ENCODE results near the gene RAMACL.
"Not testable (repeated sequence)": the region's sequence is repeated elsewhere in the genome, so short reads cannot be mapped to it uniquely, and the experiment has no call there.

The RAMACL gene

GRCh38 chr6:166552600-166552999 is 33.9 kb downstream of the RAMACL start:
- no peak for DNase-seq

- DNase-seq = no peak
These were observed 34.6 kb downstream of the RAMACL start for GRCh38 chr6:166551754-166552495.

GRCh38 chr6:166546653-166547052 is 39.8 kb downstream of the RAMACL start:
- DNase-seq = no peak

GRCh38 chr6:166545156-166546034 is 41.1 kb downstream of the RAMACL start:
- DNase-seq = no peak

GRCh38 chr6:166544296-166544605 is 42.2 kb downstream of the RAMACL start:
- DNase-seq = no peak

GRCh38 chr6:166543603-166544295 is 42.7 kb downstream of the RAMACL start:
- DNase-seq = no peak

GRCh38 chr6:166542580-166542912 is 43.9 kb downstream of the RAMACL start:
- no peak for DNase-seq

GRCh38 chr6:166541876-166542579 is 44.5 kb downstream of the RAMACL start:
- DNase-seq = no peak

- peak; percentile 10 for DNase-seq
These were observed 45.1 kb downstream of the RAMACL start for GRCh38 chr6:166541366-166541765.

- no peak for DNase-seq
These were observed 45.7 kb downstream of the RAMACL start for GRCh38 chr6:166540631-166541331.

- DNase-seq = peak; percentile 16
These were observed 46.9 kb downstream of the RAMACL start for GRCh38 chr6:166539543-166539942.

- not testable (repeated sequence) for DNase-seq
These were observed 47.5 kb downstream of the RAMACL start for GRCh38 chr6:166539011-166539385.

GRCh38 chr6:166538297-166539010 is 48.0 kb downstream of the RAMACL start:
- DNase-seq = no peak

GRCh38 chr6:166534658-166535406 is 51.6 kb downstream of the RAMACL start:
- no peak for DNase-seq

GRCh38 chr6:166533205-166533824 is 53.2 kb downstream of the RAMACL start:
- DNase-seq = no peak
